Smooth muscle cell (in vitro differentiated cells): ENCODE measurements around the gene CCDC28B. TPM values are rescaled to one million over a fixed set of nuclear protein-coding genes. Genes with fewer than 3 reads are reported as not detected.

Source experiments
- DNase-seq: peaks from one replicate; lab custom pipeline; 2025; ENCODE audit not compliant: unreplicated experiment; lab: John Stamatoyannopoulos, UW
- H2AFZ ChIP-seq: fragments of 200-600 bp; sonication (generic); 2 replicates; pipeline ENCODE4 v1.6.0; 2016; ENCODE audit warnings: antibody characterized with exemption, low read depth, mild to moderate bottlenecking
- H3F3A ChIP-seq: fragments of 200-600 bp; sonication (generic); 2 replicates; pipeline ENCODE4 v1.6.0; 2017; ENCODE audit warnings: antibody characterized with exemption, low read depth
- H3K27ac ChIP-seq: fragments of 200-600 bp; sonication (generic); 2 replicates; pipeline ENCODE4 v1.5.1; 2016; ENCODE audit warnings: low read depth, mild to moderate bottlenecking
- H3K27me3 ChIP-seq: fragments of 200-600 bp; sonication (generic); 2 replicates; pipeline ENCODE4 v1.6.1; 2016; ENCODE audit warnings: low read depth, mild to moderate bottlenecking
- H3K36me3 ChIP-seq: fragments of 200-600 bp; sonication (generic); 2 replicates; pipeline ENCODE4 v1.5.1; 2016; ENCODE audit warnings: low read depth
- H3K4me1 ChIP-seq: fragments of 200-600 bp; sonication (generic); 2 replicates; pipeline ENCODE4 v1.5.1; 2016; ENCODE audit warnings: low read depth
- H3K4me2 ChIP-seq: fragments of 200-600 bp; sonication (generic); 2 replicates; pipeline ENCODE4 v1.6.0; 2016; ENCODE audit warnings: mild to moderate bottlenecking
- H3K4me3 ChIP-seq: fragments of 200-600 bp; sonication (generic); 2 replicates; pipeline ENCODE4 v1.5.1; 2016; ENCODE audit warnings: mild to moderate bottlenecking
- H3K79me2 ChIP-seq: fragments of 200-600 bp; sonication (generic); 2 replicates; pipeline ENCODE4 v1.6.0; 2016; ENCODE audit warnings: low read depth, mild to moderate bottlenecking
- H3K9ac ChIP-seq: fragments of 200-600 bp; sonication (generic); 2 replicates; pipeline ENCODE4 v1.6.0; 2016; ENCODE audit warnings: low read depth
- H3K9me3 ChIP-seq: fragments of 200-600 bp; sonication (generic); replicated peaks from 2 replicates; pipeline ENCODE4 v1.5.1; 2016; ENCODE audit warnings: low read depth
- H4K20me1 ChIP-seq: fragments of 200-600 bp; sonication (generic); 2 replicates; pipeline ENCODE4 v1.6.0; 2016; ENCODE audit warnings: low read depth
- CTCF ChIP-seq: fragments of 200-600 bp; sonication (generic); IDR thresholded peaks from 2 replicates; pipeline ENCODE4 v1.5.1; 2017; ENCODE audit warnings: borderline replicate concordance, mild to moderate bottlenecking, antibody characterized with exemption; ENCODE audit not compliant: insufficient read depth, poor library complexity, severe bottlenecking
- WGBS: methylation state at CpG from one replicate; pipeline ENCODE4 v1.1.7; 2016; ENCODE audit warnings: low lambda C conversion rate; 5-methylcytosine and 5-hydroxymethylcytosine counted together
- polyA plus RNA-seq: library from polyadenylated mRNA; unstranded; fragments of >200 nt; fragmentation: Nextera tagmentation; extraction: Ambion mirVana; gene quantifications from 2 replicates; pipeline ENCODE4 v1.2.1, GENCODE V29; 2016
- total RNA-seq: library from RNA; depleted of rRNA; stranded (reverse); fragments of >200 nt; gene quantifications from 2 replicates; pipeline ENCODE4 v1.2.3, GENCODE V29; 2014

Gene CCDC28B
- total and polyA plus RNA-seq, 2 experiments from 2014 or later: 41.6 to 58.9 TPM

GRCh38 chr1:32184650-32185049 is 15.7 kb upstream of the CCDC28B start:
- TF ChIP-seq CTCF: no peak
- no peak for DNase-seq
- Histone ChIP-seq H3K9me3 (no peaks in the 10 kb centered on the region), H3K79me2 (peaks cover 76% of the 10 kb centered on the region), H2AFZ (no peak overlapping the region), H4K20me1 (peaks cover 90% of the 10 kb centered on the region), H3K27me3 (no peaks in the 10 kb centered on the region), H3K4me3 (no peak overlapping the region), H3K4me2 (no peak overlapping the region), H3K36me3 (peaks cover 5% of the 10 kb centered on the region), H3K4me1 (peaks cover 14% of the 10 kb centered on the region), H3K27ac (no peak overlapping the region), H3K9ac (no peak overlapping the region), H3F3A (no peaks in the 10 kb centered on the region)

GRCh38 chr1:32186077-32186476 is 14.3 kb upstream of the CCDC28B start:
- H3K9ac ChIP-seq: no peak overlapping the region
- no peaks in the 10 kb centered on the region for H3F3A ChIP-seq
- H3K4me3 ChIP-seq: no peak overlapping the region
- no peak overlapping the region for H3K4me2 ChIP-seq
- no peak overlapping the region for H2AFZ ChIP-seq
- peaks cover 69% of the 10 kb centered on the region for H3K79me2 ChIP-seq
- DNase-seq: no peak
- peaks cover 8% of the 10 kb centered on the region for H3K4me1 ChIP-seq
- H3K27me3 ChIP-seq: no peaks in the 10 kb centered on the region
- TF ChIP-seq CTCF: no peak
- H4K20me1 ChIP-seq: peaks cover 90% of the 10 kb centered on the region
- peaks cover 5% of the 10 kb centered on the region for H3K36me3 ChIP-seq
- H3K27ac ChIP-seq: no peak overlapping the region
- WGBS: 89% methylated on average over 2 of the region's 2 CpGs
- no peaks in the 10 kb centered on the region for H3K9me3 ChIP-seq

- Histone ChIP-seq H3F3A (no peaks in the 10 kb centered on the region), H3K27ac (no peak overlapping the region), H3K9ac (no peak overlapping the region), H4K20me1 (peaks cover 90% of the 10 kb centered on the region), H3K4me2 (no peak overlapping the region), H2AFZ (no peak overlapping the region), H3K4me1 (peaks cover 4% of the 10 kb centered on the region), H3K27me3 (no peaks in the 10 kb centered on the region), H3K4me3 (no peak overlapping the region), H3K9me3 (no peaks in the 10 kb centered on the region), H3K36me3 (peaks cover 5% of the 10 kb centered on the region), H3K79me2 (peaks cover 64% of the 10 kb centered on the region)
- TF ChIP-seq CTCF: no peak
- no peak for DNase-seq
- 96% methylated on average over 2 of the region's 2 CpGs for WGBS
Observed at GRCh38 chr1:32186491-32186890, 13.9 kb upstream of the CCDC28B start.

- Histone ChIP-seq H3F3A (no peaks in the 10 kb centered on the region), H3K9me3 (no peaks in the 10 kb centered on the region), H3K4me3 (no peak overlapping the region), H3K9ac (no peak overlapping the region), H3K27me3 (no peaks in the 10 kb centered on the region), H3K79me2 (peaks cover 51% of the 10 kb centered on the region), H3K4me2 (no peak overlapping the region), H3K27ac (no peak overlapping the region), H3K36me3 (peaks cover 5% of the 10 kb centered on the region), H3K4me1 (no peaks in the 10 kb centered on the region), H4K20me1 (peaks cover 87% of the 10 kb centered on the region), H2AFZ (no peak overlapping the region)
- no peak for DNase-seq
- WGBS: 96% methylated on average over 9 of the region's 9 CpGs
- TF ChIP-seq CTCF: no peak
Observed at GRCh38 chr1:32187850-32188249, 12.5 kb upstream of the CCDC28B start.
